ENCODE measurements around the gene NDUFC1.
"Not testable (repeated sequence)": the region's sequence is repeated elsewhere in the genome, so short reads cannot be mapped to it uniquely, and the experiment has no call there.

The NDUFC1 gene

DNA sequence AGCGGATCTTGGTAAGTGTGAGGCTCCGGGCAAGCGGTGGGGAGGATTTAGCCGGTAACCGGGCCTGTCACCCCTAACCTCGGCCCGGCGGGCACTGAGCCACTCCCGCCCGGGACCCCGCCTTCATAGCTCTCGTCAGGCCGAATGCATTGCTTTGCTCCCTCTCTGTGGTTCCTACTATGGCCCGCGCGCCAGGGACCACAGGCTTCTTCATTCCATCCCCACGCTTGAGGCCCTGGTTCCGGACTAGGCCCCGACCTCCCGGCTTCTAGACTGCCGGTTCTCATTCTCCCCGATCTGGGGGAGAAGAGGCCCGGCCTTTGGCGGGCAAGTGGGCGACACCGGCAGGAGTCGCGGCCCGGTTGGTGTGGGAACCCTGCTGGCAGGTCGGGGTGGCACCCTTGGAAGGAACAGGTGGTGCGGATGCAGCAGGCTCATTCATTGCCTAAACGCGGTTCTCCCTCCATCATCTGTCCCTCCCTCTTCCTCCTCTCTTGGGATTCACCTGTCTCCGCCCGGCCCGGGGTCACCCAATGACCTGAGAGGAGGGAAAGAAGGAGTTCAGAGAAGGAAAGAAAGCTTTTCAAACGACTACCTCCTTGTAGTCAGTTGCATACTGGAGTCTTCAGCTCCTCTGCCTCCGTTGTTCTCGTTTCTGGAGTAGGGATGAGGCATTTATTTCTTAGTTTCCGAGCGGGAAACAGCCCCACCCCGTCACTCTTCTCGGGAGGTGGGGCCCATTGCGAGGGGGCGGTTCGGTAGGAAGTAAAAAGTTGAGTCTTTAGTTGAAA is at the start of gene NDUFC1:
TSS of gene NDUFC1 (minus strand) at position 657 of the 791 bp plus-strand sequence. CDS start 6,679 bp downstream, outside the sequence.
- in situ Hi-C loops (cut with HindIII; ENCODE audit: low sequenced_read_pairs): loop anchor here (10.0 kb wide), 1 partner anchor 267 kb away; no protein-coding TSS in a partner anchor

DNA sequence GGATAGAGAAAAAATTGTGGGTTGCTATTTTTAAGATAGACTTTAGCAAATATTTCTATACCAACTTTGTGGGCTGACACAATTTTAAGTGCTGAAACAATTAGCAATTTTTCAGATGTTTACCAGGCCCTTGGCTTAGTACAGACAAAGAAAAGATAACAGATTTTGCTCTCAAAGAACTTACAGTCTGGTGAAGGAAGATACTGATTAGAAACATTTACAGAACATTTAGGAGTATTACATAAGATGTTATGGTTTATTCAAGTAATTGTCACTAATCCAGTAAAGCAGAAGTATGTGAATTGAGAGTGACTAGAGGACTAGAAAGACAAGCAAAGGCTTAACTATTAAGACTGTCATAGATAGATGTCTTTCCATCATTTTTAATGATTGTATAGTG is 35.3 kb upstream of the NDUFC1 start:
- in situ Hi-C loops (cut with HindIII; ENCODE audit: low sequenced_read_pairs): no loop called here

DNA sequence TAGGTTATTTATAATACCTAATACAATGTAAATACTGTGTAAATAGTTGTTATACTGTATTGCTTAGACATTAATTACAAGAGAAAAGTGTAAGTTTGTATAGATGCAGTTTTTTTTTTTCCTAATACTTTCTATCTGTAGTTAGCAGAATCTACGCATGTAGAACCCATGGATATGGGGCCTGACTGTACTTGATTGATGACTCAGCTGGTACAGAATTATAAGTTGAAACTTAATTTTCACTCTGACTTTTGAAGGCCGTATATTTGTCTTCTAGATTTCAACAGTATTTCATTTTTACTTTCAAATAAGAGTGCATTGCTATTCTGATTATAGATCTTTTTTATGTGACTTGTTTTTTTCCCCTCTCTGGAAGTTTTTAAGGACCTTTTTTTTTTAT is 30.8 kb upstream of the NDUFC1 start:
- in situ Hi-C loops (cut with HindIII; ENCODE audit: low sequenced_read_pairs): no loop called here

DNA sequence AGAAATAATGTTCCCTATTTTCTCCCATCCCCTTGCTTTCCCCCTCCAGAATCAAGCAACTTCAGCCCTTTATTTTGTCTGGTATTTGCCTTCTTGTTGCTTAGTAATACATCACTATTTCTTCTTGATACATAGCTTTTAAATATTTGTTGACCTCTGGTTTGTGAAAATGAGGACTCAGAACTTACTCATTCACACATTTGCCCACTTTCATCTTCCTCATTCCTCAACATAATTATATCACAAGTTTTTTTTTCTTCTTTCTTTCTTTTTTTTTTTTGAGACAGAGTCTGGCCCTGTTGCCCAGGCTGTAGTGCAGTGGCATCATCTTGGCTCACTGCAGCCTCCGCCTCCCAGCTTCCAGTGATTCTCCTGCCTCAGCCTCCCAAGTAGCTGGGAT is 28.9 kb upstream of the NDUFC1 start:
- in situ Hi-C loops (cut with HindIII; ENCODE audit: low sequenced_read_pairs): no loop called here

DNA sequence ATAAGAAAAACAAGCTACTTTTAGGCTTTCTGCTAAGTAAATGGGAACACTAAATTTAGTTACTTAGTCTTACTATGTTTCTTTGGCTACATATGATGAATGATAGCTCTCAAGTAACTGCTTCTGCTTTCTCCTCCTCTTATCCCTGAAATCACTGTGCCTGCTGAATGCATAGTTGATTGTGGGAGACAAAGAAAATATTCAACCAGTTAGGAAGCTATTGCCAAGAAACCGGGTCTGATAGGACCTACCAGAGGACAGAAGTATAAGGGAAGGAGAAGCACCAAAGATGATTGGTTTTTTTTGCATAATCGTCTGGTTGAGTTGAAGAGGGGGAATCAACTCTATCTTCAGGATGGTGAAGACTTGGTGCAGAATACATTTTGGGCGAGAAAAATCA is 28.0 kb upstream of the NDUFC1 start:
- in situ Hi-C loops (cut with HindIII; ENCODE audit: low sequenced_read_pairs): no loop called here

DNA sequence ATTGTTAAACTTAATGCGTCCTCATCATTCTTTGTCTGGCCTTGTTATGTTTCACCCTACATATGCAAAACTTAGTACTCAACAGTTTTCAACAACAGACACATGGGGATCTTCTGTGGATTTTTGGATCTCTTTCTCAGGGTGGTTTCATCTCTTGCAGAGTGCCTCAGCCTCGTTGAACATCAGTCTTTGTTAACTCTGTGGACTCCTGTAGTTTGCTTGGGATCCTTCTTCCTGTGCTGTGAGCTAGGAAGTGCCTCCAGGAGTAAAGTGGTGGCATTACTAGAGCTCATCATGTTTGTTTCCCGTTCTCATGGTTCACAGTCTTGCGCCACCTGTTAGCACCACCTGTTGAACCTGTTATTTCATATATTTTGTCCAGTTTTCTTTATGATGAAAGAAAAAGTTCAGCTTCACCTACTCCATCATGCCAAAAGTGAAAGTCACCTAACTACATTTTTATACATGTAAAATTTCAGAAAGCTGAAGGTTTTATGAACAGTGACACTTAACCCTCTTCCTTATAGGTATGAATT is 27.5 kb upstream of the NDUFC1 start:
- in situ Hi-C loops (cut with HindIII; ENCODE audit: low sequenced_read_pairs): no loop called here

DNA sequence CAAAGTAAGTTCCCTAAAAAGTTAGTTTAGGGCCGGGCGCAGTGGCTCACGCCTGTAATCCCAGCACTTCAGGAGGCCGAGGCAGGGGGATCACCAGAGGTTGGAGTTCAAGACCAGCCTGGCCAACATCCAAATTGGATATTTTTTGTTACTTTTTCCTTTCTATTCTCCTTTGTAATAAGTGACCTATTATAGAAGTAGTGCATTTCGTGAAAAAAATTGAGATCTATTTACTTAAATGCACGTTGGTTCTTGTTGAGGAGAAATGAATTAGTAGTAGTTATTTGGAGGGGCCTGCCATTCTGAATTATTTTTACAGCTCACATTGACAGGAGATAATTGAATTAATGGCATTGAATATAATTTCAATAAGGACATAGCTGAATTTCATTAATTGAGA is 22.3 kb upstream of the NDUFC1 start:
- in situ Hi-C loops (cut with HindIII; ENCODE audit: low sequenced_read_pairs): no loop called here

DNA sequence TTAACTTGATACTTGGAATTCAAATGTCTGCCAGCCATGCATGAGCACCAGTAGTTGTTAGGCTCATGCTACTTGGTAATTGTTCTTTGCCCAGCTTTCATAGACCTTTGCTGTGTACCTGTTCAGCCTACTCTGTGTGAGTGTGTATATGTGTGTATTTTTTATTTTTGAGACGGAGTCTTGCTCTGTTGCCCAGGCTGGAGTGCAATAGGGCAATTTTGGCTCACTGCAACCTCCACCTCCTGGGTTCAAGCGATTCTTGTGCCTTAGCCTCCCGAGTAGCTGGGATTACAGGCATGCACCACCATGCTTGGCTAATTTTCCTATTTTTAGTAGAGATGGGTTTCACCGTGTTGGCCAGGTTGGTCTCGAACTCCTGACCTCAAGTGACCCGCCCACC is 20.3 kb upstream of the NDUFC1 start:
- in situ Hi-C loops (cut with HindIII; ENCODE audit: low sequenced_read_pairs): not testable (repeated sequence)

DNA sequence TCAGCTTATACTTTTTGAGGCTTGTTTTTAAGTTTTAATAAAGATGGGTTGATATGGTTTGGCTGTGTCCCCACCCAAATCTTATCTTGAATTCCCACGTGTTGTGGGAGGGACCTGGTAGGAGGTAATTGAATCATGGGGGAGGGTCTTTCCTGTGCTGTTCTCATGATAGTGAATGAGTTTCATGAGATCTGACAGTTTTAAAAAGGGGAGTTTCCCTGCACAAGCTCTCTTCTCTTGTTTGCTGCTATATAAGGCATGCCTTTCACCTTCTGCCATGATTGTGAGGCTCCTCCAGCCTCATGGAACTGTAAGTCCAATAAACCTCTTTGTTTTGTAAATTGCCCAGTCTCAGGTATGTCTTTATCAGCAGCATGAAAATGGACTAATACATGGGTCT is 19.8 kb upstream of the NDUFC1 start:
- in situ Hi-C loops (cut with HindIII; ENCODE audit: low sequenced_read_pairs): not testable (repeated sequence)

DNA sequence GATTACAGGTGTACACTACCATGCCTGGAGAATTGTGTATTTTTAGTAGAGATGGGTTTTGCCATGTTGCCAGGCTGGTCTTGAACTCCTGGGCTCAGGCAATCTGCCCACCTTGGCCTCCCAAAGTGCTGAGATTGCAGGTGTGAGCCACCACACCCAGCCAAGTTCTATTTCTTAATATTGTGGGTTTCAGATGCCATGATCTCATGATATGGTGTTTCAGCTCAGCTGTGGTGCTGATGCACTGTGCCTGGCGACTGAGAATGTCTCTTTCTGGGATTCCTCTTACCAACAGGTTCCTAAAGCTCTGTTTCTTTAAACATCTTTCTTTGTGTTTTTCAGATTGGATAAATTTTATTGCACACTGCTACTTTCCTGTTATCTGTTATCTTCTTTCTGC is 17.3 kb upstream of the NDUFC1 start:
- in situ Hi-C loops (cut with HindIII; ENCODE audit: low sequenced_read_pairs): no loop called here

DNA sequence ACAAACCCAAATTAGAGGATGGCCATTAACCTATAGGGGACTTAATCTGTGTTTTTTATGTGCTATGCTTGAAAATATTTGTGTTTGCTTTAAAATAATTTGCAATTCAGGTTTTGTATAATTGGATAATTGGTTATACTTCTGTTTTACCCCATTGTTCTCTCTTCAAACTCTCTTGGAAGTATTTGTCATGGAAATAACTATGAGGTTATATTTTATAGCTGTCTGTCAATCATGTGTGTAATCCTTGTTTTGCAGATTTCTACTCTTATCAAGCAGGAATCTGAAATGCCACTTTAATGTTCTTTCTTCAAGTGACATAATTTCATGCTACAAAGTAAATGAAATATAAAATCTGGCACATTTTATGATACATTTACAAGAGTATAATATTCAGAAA is 15.4 kb upstream of the NDUFC1 start:
- in situ Hi-C loops (cut with HindIII; ENCODE audit: low sequenced_read_pairs): no loop called here

DNA sequence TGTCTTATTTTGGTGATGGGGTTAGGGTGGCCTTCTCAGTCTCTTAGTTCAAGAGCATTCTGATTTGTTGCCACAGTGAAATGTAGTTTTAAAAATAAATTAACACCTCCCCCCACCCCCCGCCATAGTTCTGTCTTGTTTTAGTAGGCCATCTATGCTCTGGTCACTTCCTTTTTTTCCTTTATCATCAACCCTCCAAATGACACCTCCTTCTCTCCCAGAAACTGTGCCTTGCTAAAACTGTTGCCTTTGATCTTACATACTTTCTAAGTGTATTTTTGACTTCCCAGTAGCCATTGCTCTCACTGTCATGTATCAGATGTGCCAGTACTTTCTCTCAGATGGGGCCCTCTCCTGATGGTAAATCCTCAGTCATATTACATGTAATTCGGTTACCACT is 14.5 kb upstream of the NDUFC1 start:
- in situ Hi-C loops (cut with HindIII; ENCODE audit: low sequenced_read_pairs): no loop called here

DNA sequence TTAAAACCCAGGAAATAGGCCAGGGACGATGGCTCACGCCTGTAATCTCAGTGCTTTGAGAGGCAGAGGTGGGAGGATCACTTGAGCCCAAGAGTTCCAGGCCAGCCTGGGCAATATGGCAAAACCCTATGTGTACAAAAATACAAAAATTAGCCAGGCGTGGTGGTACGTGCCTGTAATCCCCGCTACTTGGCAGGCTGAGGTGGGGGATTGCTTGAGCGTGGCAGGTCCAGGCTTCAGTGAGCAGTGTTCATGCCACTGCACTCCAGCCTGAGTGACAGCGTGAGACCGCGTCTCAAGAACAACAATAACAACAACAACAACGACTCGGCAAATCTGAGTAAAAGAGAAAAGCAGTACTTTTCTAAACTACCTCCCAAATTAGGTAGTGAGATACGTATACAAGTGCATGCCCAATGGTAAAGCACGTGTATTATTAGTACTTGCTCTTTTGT is 13.0 kb upstream of the NDUFC1 start:
- in situ Hi-C loops (cut with HindIII; ENCODE audit: low sequenced_read_pairs): no loop called here

DNA sequence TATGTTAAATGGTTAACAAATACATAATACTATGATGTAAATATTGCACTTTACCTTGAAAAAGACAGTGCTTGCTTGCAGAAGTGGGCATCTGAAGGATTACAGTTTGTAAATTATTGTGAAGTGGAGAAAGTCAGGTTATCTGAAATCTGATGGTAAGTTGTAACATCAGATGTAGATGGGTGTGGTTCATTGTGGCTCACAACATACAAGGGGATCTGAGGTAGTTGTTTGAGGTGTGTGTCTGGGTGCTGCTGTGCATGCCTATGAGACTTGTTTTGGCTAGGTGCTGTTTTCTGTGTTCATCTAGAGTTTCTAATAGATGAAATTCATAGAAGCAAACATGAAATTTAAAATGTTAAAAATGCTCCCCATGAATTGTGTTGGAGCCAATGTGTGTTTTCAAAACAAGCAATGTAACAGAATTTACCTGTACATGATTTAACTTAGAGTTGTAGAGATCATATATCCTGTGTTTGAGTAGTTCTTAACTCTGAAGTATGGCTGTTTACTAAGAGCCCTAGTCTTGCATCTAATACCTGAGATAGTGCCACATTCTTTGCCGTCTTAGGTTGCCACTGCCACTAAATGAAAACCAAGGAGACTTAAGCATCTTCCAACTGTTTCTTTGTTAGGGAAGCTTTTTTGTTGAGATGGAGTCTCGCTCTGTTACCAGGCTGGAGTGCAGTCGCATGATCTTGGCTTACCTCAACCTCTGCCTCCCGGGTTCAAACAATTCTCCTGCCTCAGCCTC is 11.9 kb upstream of the NDUFC1 start:
- in situ Hi-C loops (cut with HindIII; ENCODE audit: low sequenced_read_pairs): no loop called here

DNA sequence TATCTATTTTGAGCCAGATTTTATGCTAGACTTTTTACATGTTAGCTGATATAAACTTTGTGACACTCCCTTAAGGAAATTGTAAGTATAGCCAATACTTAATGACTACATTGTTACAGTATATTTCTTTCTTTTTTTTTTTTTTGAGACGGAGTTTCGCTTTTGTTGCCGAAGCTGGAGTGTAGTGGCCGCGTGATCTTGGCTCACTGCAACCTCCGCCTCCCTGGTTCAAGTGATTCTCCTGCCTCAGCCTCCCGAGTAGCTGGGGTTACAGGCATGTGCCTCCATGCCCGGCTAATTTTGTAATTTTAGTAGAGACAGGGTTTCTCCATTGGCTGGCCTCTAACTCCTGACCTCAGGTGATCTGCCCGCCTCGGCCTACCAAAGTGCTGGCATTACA is 11.1 kb upstream of the NDUFC1 start:
- in situ Hi-C loops (cut with HindIII; ENCODE audit: low sequenced_read_pairs): not testable (repeated sequence)

DNA sequence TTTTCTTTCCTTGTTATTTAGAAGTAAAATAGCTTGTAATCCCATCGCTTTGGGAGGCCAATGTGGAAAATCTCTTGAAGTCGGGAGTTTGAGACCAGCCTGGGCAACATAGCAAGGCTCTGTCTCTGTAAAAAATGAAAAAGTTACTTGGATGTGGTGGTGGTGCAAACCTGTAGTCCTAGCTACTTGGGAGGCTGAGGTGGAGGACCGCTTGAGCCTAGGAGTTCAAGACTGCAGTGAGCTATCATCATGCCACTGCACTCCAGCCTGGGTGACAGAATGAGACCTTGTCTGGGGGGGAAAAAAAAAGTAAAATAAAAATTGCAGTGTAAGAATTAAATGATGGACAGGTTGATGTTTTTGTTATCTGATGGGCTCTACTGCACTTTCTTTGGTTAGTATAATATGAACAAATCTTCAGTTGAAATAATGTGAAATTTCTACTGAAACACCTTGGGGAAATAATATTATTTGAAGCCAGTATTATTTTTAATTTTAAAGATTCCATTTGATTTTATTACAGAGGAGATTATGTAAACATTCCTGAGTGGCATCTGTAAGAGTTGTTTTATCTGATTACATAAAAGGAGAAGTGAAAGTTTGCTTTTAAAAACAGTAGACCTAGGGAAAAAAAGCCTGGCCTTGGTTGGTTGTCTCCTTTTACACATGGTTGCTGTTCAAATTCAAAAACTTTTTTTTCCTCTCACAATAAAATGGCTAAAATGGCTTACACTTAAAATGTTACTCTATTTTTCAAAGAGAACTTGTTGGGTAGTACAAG is 10.5 kb upstream of the NDUFC1 start:
- in situ Hi-C loops (cut with HindIII; ENCODE audit: low sequenced_read_pairs): no loop called here

DNA sequence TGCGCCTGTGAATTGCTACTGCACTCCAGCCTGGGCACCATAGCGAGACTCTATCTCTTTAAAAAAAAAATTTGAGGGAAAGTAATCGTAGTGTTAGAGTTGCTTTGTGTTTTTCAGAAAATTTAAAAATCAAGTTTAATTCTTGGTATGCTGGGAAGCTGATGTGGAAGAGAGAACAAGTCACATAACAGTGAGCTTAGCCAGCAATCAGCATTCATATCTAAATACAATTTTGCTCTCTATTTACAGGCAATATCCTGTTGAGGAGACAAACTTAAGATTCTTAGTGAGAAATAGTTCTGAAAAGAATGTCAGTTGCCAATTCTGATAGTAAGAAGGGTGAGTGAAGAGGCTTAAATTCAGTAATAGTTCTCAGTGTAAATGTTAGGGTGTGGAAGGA is 9.6 kb upstream of the NDUFC1 start:
- in situ Hi-C loops (cut with HindIII; ENCODE audit: low sequenced_read_pairs): no loop called here

DNA sequence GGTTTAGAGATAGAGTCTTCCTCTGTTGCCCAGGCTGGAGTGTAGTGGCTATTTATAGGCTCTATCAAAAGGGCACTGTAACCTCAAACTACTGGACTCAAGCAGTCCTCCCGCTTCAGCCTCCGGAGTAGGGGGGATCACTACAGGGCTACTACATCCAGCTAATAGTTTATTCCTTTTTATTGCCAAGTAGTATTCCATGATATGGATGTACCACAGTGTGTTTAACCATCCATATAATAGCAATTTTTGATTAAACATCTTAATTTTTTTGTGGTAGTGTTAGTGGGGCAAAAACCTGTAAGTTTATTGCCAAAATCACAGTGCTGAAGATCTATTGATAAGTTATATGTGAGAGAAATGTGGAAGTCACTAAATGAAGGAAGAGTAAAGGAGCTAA is 2.6 kb upstream of the NDUFC1 start:
- in situ Hi-C loops (cut with HindIII; ENCODE audit: low sequenced_read_pairs): loop anchor here (10.0 kb wide), 1 partner anchor 270 kb away; no protein-coding TSS in a partner anchor

DNA sequence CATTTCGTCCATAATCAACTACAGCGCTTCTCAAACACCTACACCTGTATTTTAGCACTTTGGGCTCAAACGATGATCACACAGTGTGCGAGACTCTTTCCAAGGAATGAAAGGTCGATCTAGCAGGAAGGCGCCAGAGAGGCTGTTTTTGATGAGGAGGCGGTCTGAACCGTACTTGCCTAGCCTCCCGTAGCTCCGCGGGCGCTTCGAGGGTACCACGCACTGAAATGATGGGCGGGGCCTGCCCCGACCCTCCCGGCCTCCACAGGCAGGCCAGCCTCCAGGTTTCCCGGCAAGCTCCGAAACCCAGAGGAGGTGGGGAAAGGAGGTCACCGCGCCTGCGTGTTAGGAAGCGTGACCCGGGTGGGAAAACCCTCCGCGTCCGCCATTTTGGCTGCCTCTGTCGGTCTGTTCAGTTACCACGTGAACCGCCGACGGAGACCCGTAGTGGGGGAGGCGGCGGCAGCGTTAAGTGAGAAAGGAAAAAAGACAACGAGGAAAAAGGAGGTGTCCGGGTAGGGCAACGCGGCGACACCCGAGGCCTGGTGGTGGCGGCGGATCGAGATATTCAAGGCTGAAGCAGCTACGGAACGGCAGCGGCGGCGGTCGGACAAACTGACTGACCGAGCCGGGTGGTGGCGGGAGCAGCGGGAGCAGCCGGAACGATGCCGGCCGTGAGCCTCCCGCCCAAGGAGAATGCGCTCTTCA is 1.0 kb downstream of the NDUFC1 start, which contains the start of gene NAA15:
TSS of gene NAA15 (plus strand) at position 393 of the 708 bp plus-strand sequence. CDS start at position 666, 273 bp downstream.
- in situ Hi-C loops (cut with HindIII; ENCODE audit: low sequenced_read_pairs): loop anchor here (10.0 kb wide), 1 partner anchor 266 kb away; no protein-coding TSS in a partner anchor
